GM12873 (cell line): ENCODE measurements around the gene CACNA1E.

ENCODE experiments used
- CTCF ChIP-seq: IDR thresholded peaks from 2 replicates; pipeline ENCODE4 v1.5.1; 2012; ENCODE audit warnings: low read depth, mild to moderate bottlenecking, moderate library complexity, low read length, control low read depth; ENCODE audit not compliant: insufficient read depth; ENCODE audit errors: missing control alignments

The CACNA1E gene

GRCh38 chr1:181493885-181494284, 10.6 kb downstream of the CACNA1E start:
- no peak for TF ChIP-seq CTCF

DNA sequence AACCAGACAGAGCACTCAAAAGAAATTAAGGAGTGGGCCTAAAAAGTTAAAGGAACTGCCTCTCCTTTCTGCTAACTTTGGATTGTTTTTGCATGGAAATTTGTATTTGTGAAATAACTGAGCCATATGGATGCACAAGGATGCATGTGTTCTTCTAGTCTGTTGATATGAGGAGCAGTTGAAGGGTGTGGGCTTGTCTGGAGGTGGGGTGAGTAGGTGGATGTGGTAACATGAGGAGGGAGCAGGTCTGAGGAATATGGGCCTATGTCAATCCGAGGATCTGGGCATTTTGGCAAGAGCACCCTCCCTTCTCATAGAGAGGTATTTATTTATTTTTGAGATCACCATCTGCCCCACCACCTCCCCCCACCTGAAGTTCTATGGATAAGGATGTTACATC, 13.4 kb downstream of the CACNA1E start:
- no peak for TF ChIP-seq CTCF

GRCh38 chr1:181497870-181498269, 14.6 kb downstream of the CACNA1E start:
- TF ChIP-seq CTCF = peak; percentile 46

DNA sequence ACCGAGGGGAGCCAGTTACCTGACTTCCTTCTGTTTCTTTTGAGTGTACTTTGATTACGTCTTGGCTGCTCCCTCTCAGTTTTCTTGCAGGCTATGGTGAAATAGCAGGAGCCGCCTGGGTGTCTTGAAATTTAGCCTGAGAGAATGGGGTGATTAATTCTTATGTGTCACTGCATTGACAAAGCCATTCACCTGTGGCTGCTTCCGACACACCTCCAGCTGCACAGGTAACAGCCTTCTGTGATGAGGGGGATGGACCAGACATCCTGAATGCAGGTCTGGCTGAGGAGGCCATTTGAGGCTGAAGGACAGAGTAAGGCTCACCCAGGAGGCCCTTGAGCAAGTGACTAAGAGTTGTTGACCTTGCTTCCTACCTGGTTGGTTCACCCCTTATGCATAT, 16.5 kb downstream of the CACNA1E start:
- no peak for TF ChIP-seq CTCF

GRCh38 chr1:181500636-181501035, 17.3 kb downstream of the CACNA1E start:
- no peak for TF ChIP-seq CTCF

- no peak for TF ChIP-seq CTCF
Observed at GRCh38 chr1:181501612-181502011, 18.3 kb downstream of the CACNA1E start.

DNA sequence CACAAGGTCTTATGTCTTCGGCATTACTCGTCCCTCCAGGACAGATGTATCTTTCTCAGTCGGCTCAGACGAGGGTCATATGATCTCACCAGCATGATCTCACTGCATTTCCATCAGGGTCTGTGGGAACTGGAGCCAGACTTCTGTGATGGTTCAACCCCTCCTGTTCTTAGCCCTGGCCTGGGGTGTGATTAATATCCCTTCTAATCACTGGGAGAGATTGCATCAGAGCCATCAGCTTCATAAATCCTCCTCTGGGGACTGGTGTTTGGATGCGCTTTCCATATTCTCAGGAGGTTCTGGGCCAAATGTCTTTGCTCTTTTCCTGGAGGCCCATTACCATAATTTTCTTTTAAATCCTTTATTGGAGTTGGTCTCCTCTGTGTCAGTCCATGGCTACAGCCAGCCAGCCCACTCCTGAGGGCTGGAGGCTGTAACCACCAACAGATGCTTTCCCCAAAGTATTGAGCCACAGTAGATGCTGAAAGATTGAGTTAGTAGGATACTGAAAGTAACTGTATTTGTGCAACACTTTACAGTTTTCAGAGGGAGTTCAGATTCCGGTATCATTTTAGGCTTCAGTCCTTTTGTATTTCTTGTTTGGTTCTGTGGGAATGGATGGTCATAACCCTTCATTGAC, 20.0 kb downstream of the CACNA1E start:
- TF ChIP-seq CTCF = no peak
